HG02943 (cell line): Measurements from ENCODE around the gene TAOK1.
A peak's percentile ranks its signal among the peaks of the same experiment; 100 is the strongest.

Experiments
- ATAC-seq: cut with Tn5 transposase; IDR thresholded peaks from one replicate; pipeline ENCODE4 v1.9.1; 2021; ENCODE audit warnings: mild to moderate bottlenecking, low read depth, moderate library complexity; ENCODE audit not compliant: unreplicated experiment

The TAOK1 gene

DNA sequence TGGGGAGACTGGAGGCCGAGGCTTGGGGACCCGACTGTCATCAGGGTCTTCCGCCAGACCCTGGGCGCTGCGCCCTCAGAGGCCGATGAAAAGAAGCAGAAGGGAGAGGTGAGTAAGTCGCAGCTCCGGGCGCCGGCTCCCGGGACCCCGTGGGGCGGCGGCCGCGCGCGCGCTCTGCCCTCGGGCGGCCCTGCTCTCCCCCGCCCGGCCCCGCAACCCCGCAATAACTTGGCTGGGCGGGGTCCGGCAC is 177.1 kb downstream of the TAOK1 start:
- ATAC-seq, result no peak

GRCh38 chr17:29567554-29568330 is 177.6 kb downstream of the TAOK1 start:
- peak; percentile 40 for ATAC-seq

DNA sequence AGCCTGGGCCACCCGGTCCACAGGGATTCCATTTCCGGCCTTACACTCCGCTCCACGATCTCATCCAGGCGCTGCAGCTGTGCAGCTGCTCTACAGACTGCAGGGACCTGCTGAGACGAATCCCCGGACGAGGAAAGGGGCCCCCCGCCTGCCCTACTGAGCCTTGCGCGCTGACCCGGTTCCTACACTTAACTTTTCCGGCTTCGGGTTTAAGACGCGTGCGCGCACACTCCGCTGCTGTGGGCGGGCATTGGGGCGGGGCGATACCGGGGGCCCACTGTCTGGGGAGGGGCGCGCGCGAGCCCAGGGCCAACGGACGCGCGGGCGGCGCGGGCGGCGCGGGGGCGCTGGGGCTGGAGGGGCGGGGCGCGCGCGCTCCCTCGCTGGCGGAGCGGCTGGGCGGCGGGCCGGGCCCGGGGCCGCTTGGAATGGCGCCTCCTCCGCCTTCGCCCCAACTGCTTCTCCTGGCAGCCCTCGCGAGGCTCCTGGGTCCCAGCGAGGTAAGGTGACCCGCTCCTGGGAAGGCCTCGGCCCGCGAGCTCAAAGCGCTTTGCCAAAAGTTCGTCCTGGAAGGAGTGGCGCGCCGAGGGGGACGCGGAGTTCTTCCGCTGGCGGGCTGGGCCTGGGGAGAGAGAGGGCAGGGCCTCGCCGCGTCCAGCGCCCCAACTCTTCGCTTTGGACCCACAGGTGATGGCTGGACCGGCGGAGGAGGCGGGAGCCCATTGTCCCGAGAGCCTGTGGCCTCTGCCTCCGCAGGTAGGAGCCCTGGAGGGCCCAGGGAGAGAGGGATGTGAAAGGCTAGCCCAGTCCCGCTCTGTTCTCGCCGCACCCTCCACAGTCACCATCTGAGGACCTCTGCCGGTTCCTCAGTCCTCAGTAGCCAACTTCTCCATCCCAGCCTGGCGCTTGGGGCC is 178.4 kb downstream of the TAOK1 start, which contains the start of gene TP53I13:
TP53I13 (plus strand) TSS at position 371 of the 914 bp plus-strand sequence; CDS start at position 429, 58 bp downstream.
- ATAC-seq, result peak; percentile 34

GRCh38 chr17:29569245-29569950 is 179.2 kb downstream of the TAOK1 start:
- no peak for ATAC-seq

GRCh38 chr17:29570521-29570920 is 180.4 kb downstream of the TAOK1 start:
- no peak for ATAC-seq

- ATAC-seq, result no peak
Measured at GRCh38 chr17:29571486-29571882, 181.3 kb downstream of the TAOK1 start.

DNA sequence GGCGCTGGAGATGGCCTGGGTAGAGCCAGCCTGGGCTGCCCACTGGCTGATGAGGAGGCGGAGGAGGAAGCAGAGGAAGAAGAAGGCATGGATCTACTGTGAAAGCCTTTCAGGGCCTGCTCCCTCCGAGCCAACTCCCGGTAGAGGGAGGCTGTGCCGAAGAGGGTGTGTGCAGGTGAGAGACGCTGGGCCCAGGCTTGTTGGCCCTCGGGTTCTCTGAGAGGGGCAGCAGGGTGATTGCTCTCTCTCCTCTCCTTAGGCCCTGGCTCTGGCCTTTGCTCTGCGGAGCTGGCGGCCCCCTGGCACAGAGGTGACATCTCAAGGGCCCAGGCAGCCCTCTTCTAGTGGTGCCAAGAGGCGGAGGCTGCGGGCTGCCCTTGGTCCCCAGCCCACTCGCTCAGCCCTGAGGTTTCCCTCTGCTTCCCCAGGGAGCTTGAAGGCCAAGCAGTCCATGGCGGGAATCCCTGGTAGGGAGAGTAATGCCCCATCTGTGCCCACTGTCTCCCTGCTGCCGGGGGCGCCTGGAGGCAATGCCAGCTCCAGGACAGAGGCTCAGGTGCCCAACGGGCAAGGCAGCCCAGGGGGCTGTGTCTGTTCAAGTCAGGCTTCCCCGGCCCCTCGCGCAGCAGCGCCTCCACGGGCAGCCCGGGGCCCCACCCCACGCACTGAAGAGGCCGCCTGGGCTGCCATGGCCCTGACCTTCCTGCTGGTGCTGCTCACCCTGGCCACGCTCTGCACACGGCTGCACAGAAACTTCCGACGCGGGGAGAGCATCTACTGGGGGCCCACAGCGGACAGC is 181.9 kb downstream of the TAOK1 start:
- ATAC-seq, result no peak

- no peak for ATAC-seq
Measured at GRCh38 chr17:29572691-29573557, 182.8 kb downstream of the TAOK1 start.

DNA sequence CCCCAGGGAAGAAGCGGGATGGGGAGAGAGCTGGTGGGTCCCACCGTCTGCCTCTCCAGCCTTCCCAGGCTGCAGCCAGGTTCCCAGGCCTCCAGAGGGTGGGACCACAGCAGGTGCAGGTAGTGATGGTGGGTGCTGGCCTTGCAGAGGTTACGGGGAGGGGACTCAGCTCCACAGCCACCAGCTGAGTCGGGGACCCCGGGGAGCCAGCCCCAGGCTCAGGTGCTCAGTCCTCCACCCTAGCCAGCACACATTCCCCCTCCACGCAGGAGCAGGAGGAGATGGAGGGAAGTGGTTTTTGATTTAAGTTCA is 183.4 kb downstream of the TAOK1 start:
- no peak for ATAC-seq

DNA sequence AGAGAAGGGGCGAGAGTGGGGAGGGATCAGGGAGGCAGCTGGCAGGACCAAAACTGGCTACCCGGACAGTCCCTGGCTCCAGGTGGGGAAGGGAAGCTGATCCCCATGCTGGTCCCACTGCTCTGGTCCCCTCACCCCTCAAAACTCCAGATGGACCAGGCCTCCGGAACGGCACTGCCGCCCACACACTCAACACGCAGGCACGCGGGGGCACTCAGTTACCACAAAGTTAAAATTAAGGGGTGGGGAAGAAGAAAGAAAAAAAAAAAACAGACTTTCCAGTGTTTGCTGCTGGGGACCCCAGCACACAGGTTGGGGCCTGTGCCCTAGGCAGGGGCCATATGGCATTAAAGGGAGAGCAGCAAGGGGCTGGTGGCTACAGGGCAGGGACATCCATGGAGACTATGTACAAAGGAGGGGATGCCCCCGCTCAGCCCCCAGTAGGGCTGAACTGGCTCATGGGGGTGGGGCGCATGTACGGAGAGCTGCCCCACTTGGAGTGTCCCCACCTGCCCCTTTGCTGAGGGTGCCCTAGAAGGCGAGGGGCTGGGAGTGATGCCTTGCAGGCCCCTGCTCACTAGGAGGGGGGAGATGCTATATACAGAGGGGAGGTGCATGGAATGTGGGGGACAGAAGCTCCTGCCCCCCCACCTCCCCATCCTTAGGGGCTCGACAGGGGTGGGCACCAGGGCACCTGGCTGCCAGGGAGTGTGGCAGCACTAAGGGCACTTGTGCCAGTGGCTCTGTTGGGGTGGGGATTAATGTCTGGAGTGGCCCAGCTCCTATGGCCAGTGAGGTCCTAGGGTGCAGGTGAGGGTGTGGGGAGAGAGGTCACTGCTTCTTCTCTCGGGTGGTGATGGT is 183.9 kb downstream of the TAOK1 start:
- no peak for ATAC-seq

GRCh38 chr17:29574732-29575510 is 184.8 kb downstream of the TAOK1 start:
- ATAC-seq, result no peak

GRCh38 chr17:29575511-29576213 is 185.5 kb downstream of the TAOK1 start:
- ATAC-seq, result no peak

GRCh38 chr17:29576214-29577000 is 186.2 kb downstream of the TAOK1 start:
- no peak for ATAC-seq

DNA sequence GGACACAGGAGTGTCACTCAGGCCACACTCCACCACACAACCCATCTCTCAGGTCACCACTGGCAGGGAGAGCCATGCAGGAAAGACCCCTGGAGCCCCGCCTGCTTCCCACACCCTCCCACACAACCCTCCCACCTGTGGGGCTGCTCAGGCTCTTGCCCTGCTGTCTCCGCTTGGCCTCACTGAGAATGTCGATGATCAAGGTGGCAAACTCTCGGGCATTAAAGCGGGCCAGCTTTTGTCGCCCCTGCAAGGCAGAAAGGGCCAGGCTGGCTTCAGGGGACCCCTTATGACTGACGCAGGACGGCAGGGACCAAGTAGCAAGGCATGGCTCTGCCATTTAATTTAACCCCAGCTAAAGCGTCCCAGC is 186.8 kb downstream of the TAOK1 start:
- ATAC-seq, result no peak

- no peak for ATAC-seq
Measured at GRCh38 chr17:29577385-29578211, 187.4 kb downstream of the TAOK1 start.
